ENCODE data around the gene TNFAIP1. TPM values are rescaled to one million over a fixed set of nuclear protein-coding genes. Genes with fewer than 3 reads are reported as not detected.

The TNFAIP1 gene
- total RNA-seq, 2 donors from 2014 or later, result 29.6 to 39.8 TPM

- no peaks in the 10 kb centered on the region for H3K4me1 ChIP-seq
- no peaks in the 10 kb centered on the region for H3K27me3 ChIP-seq
- no peak overlapping the region for H3K27ac ChIP-seq
- H3K9ac ChIP-seq (ENCODE audit: low read depth in 2 of 2, low read length in 2 of 2), result no peak overlapping the region
- intact Hi-C loops (cut with DNase I), result no loop called here
- TF ChIP-seq, protein P1, sequence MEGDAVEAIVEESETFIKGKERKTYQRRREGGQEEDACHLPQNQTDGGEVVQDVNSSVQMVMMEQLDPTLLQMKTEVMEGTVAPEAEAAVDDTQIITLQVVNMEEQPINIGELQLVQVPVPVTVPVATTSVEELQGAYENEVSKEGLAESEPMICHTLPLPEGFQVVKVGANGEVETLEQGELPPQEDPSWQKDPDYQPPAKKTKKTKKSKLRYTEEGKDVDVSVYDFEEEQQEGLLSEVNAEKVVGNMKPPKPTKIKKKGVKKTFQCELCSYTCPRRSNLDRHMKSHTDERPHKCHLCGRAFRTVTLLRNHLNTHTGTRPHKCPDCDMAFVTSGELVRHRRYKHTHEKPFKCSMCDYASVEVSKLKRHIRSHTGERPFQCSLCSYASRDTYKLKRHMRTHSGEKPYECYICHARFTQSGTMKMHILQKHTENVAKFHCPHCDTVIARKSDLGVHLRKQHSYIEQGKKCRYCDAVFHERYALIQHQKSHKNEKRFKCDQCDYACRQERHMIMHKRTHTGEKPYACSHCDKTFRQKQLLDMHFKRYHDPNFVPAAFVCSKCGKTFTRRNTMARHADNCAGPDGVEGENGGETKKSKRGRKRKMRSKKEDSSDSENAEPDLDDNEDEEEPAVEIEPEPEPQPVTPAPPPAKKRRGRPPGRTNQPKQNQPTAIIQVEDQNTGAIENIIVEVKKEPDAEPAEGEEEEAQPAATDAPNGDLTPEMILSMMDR (IDR thresholded peaks at IDR 0.05), result no peak
- H3K9me3 ChIP-seq, result no peaks in the 10 kb centered on the region
- no peak for DNase-seq
- no peaks in the 10 kb centered on the region for H3K36me3 ChIP-seq
- H3K4me3 ChIP-seq, result peak overlapping the region; percentile 63
Observed at GRCh38 chr17:28320215-28321061, 15.1 kb upstream of the TNFAIP1 start.

- H3K9me3 ChIP-seq, result no peaks in the 10 kb centered on the region
- H3K4me3 ChIP-seq, result no peak overlapping the region
- intact Hi-C loops (cut with DNase I), result no loop called here
- no peaks in the 10 kb centered on the region for H3K4me1 ChIP-seq
- H3K36me3 ChIP-seq, result no peaks in the 10 kb centered on the region
- H3K27me3 ChIP-seq, result no peaks in the 10 kb centered on the region
- no peak overlapping the region for H3K9ac ChIP-seq (ENCODE audit: low read depth in 2 of 2, low read length in 2 of 2)
- TF ChIP-seq, protein P1 (IDR thresholded peaks at IDR 0.05), result no peak
- no peak overlapping the region for H3K27ac ChIP-seq
- DNase-seq, result no peak
Observed at GRCh38 chr17:28324267-28324745, 11.3 kb upstream of the TNFAIP1 start.

- Histone ChIP-seq H3K4me3 (no peak overlapping the region), H3K27ac (no peak overlapping the region), H3K9ac (ENCODE audit: low read depth in 2 of 2, low read length in 2 of 2) (no peak overlapping the region), H3K27me3 (no peaks in the 10 kb centered on the region), H3K9me3 (no peaks in the 10 kb centered on the region), H3K4me1 (no peaks in the 10 kb centered on the region), H3K36me3 (no peaks in the 10 kb centered on the region)
- no peak for DNase-seq
- intact Hi-C loops (cut with DNase I), result no loop called here
- TF ChIP-seq, protein P1 (IDR thresholded peaks at IDR 0.05), result no peak
Observed at GRCh38 chr17:28324781-28325180, 10.8 kb upstream of the TNFAIP1 start.

GRCh38 chr17:28325211-28325610 lies 10.3 kb upstream of the TNFAIP1 start:
- Histone ChIP-seq H3K9me3 (no peaks in the 10 kb centered on the region), H3K27ac (no peak overlapping the region), H3K4me3 (no peak overlapping the region), H3K36me3 (no peaks in the 10 kb centered on the region), H3K4me1 (no peaks in the 10 kb centered on the region), H3K9ac (ENCODE audit: low read depth in 2 of 2, low read length in 2 of 2) (no peak overlapping the region), H3K27me3 (no peaks in the 10 kb centered on the region)
- TF ChIP-seq, protein P1 (IDR thresholded peaks at IDR 0.05), result no peak
- intact Hi-C loops (cut with DNase I), result no loop called here
- no peak for DNase-seq

GRCh38 chr17:28326114-28326513 lies 9.4 kb upstream of the TNFAIP1 start:
- Histone ChIP-seq H3K4me1 (no peaks in the 10 kb centered on the region), H3K9me3 (no peaks in the 10 kb centered on the region), H3K4me3 (no peak overlapping the region), H3K27ac (no peak overlapping the region), H3K27me3 (no peaks in the 10 kb centered on the region), H3K36me3 (no peaks in the 10 kb centered on the region), H3K9ac (ENCODE audit: low read depth in 2 of 2, low read length in 2 of 2) (no peak overlapping the region)
- TF ChIP-seq, protein P1 (IDR thresholded peaks at IDR 0.05), result no peak
- DNase-seq, result no peak
- intact Hi-C loops (cut with DNase I), result no loop called here

All from colonic mucosa (tissue), 4 donors.